SK-MEL-5 (cell line): ENCODE measurements around the gene TMEM61. TPM values are rescaled to one million over a fixed set of nuclear protein-coding genes. Genes with fewer than 3 reads are reported as not detected.

ENCODE experiments used
- DNase-seq: peaks from one replicate; pipeline ENCODE4 v3.0.0-alpha.2; 2016; ENCODE audit warnings: low read depth, low spot score
- in situ Hi-C: cut with HindIII; loops from 2 replicates; pipeline ENCODE4 v1.10.0; 2016; ENCODE audit warnings: low sequenced_read_pairs, high pct_unique_total_duplicates, low pct_unique_long_range_greater_than_20kb
- total RNA-seq: library from RNA; depleted of rRNA; stranded (reverse); fragments of >200 nt; shearing (Covaris generic); gene quantifications from 2 replicates; pipeline ENCODE4 v1.2.3, GENCODE V29; 2014

Gene TMEM61
- total RNA-seq, 1 experiment from 2014 or later = not detected

DNA sequence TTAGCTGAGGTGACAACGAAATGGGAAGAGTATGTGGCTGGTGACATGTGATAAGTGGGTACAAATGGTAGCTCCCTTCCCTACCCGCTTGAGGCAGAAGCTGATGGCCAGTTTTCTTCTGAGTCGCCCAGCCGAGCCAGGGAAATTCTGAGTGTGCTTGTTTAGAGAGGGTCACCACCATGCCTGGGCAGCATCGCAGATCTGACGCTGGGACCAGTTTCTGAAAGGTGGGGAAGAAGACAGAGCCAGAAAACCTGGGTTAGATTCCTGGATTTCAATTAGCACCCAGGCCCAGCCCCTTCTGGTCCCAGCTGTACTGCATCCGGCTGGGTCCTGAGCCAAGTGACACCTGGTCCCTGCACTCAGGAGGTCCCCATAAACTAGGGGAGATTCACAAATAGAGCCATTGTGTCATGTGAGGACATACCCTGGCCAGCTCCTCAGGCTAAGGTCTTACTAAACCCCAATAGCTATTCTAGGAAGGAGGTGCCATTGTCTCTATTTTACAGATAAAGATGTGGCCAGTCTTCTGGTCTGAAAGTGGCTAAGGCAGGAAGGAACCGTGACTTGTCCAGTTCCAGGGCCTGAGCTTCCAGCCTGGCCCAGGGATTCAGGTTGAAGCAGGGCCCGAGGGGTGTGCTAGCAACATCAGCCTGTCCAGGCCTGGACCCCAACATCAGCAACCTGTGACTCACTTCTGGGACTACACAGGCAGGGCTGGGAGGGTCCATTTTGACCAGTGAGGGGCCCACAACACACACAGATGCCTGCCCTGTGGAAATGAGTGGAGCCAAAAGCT lies 1.7 kb upstream of the TMEM61 start:
- in situ Hi-C loops = no loop called here
- DNase-seq = no peak

DNA sequence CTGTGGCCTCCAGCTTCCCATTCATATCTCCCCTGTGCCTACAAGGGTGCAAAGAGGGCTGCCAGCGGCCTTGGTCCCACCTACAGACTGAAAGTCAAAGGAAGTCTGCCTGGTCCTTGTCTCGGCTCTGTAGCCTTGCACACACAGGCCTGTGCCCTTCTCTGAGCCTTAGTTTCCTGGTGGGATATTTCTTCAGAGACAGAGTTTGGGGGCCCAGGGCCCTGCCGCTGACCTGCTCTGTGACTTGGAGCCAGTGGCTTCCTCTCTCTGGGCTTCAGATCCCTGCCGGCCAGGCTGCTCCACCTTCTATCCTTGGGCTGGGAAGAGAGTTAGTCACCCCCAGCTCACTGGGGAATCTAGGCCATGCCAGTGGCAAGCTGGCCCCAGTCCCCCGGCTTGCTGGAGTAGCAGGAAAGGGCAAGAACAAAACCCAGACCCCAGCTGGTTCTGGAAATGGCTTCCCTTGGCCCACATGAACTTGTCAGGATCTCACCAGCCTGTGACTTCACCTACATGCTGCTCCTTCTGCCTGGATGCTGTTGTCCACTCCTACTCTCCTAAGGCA lies 1.0 kb upstream of the TMEM61 start:
- no peak for DNase-seq

DNA sequence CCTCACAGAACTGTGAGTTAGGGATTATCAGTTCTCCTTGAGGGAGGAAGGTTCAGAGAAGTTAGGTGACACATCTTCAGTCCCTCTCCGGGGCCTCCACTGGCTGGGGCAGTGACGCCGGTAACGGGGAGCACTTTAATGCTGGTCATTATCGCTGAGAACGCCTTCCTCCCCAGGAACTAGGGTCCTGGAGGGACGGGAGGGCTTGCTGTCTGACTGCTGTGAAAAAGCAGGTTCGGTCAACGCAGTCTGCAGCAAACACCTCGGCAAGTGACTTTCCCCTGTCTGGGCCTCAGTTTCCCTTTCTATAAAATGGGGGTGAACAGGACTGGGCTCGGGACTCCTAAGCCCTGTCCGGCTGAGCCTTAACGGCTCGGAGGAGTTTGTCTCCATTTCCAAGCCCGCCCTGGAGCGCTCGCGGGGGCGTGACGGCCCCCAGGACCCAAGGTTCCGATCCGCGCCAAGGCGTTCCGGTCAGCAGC lies 341 bp upstream of the TMEM61 start:
- in situ Hi-C loops = no loop called here
- no peak for DNase-seq

More for the DNA sequence above, 1.0 kb upstream of the TMEM61 start:
- in situ Hi-C loops = no loop called here

DNA sequence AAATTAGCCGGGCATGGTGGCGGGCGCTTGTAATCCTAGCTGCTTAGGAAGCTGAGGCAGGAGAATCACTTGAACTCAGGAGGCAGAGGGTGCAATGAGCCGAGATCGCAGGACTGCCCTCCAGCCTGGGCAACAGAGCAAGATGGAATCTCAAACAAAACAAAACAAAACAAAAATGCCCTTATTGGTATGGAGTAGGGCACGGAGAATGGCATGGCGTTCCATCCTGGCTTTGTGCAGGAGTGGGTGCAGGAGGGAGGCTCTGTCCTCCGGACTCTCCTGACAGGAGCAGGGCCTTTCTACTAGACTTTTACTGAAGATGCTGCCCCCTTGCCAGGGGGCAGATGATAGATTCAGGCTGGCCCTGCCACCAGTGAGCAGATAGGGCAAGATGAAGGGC lies 1.0 kb downstream of the TMEM61 start:
- in situ Hi-C loops = no loop called here
- DNase-seq = no peak

DNA sequence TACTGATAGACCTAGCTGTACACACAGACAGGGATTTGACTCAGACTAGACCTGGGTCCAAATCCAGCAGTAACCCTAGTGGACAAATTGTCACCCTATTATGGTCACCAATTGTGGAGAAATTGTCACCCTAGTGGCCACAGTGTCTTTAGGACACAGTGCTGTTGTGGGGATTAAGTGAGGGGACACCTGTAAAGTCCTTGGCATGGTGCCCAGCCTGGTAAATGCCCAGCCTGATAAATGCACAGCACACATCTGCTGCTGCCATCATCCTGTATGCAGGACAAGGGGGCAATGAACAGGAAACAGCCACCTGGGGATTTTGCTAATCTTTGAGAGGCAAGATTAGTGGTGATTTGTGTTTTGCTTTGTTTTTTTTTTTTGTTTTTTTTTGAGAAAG lies 2.3 kb downstream of the TMEM61 start:
- in situ Hi-C loops = no loop called here
- no peak for DNase-seq

DNA sequence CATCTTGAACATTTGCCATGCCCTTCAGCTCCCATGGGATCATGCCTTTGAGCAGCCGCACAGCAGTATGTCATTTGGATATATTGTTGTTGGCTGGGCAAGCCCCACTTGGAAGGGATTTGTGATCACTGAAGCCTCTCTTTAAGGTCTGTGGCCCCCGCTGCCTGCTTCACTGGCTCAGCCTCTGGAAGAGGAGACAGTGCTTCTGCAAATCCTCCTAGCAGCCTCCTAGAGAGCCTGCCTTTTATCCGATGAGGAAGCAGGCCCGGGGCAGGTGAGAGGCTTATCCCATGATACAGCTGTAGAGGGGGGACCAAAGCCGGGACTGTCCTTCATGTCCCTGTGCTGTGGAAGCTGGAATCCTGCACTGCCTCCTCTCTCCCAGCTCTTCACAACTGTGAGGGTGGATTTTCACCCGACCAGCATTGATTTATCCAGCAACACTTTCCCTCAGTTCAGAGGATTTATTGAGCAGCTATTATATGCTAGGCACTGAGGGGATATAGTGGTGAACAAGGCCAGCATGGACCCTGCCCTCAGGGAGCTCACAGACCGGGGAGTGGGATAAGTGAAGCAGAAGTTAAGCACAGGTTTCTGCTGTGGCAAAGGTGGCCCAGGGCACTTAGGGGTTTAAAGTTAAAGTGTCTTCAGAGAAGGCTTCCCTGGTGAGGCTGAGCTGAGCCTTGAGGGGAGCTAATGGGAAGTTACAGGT lies 3.9 kb downstream of the TMEM61 start:
- in situ Hi-C loops = no loop called here
- no peak for DNase-seq

DNA sequence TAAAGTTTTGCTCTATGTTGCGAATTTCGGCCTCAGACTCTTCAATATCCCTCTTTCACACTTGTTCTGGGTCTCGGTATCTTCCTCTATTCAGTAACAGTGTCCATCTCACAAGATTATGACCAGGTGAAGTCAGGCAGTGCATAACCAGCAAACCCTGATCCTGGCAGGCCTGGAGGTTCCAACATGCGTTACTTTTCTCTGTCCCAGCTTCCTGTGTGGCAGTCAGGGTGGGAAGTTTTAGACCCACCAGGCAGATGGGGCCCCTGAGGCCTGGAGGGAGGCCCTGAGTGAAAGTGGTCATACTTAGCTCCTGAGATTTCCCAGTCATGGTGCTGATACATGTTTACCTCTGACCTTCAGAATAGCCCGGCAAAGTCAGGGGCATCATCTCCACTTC lies 5.1 kb downstream of the TMEM61 start:
- in situ Hi-C loops = no loop called here
- no peak for DNase-seq

DNA sequence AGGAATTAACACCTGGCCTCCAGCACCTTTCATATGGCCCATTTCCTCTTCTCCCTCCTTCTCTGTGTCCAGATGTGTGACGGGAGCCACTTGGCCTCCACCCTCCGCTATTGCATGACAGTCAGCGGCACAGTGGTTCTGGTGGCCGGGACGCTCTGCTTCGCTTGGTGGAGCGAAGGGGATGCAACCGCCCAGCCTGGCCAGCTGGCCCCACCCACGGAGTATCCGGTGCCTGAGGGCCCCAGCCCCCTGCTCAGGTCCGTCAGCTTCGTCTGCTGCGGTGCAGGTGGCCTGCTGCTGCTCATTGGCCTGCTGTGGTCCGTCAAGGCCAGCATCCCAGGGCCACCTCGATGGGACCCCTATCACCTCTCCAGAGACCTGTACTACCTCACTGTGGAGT lies 5.6 kb downstream of the TMEM61 start:
- DNase-seq = no peak
- in situ Hi-C loops = no loop called here

DNA sequence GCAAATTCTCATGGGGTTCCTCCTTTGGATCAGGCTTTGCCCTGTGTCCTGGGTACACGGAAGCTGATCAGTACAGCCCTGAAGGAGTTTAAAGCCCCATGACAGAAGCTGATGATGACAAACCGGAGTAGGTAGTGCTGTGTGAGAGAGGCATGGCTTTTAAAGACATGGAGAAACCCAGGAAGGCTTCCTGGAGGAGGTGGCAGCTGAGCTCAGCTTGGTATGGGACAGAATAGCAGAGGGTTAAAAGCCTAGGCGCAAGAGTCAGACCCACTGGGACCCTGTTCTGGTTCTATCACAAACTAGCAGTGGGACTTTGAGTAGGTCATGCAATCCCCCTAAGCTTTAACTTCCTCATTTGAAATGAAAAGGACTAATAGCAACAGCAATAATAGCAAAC lies 6.1 kb downstream of the TMEM61 start:
- in situ Hi-C loops = no loop called here

DNA sequence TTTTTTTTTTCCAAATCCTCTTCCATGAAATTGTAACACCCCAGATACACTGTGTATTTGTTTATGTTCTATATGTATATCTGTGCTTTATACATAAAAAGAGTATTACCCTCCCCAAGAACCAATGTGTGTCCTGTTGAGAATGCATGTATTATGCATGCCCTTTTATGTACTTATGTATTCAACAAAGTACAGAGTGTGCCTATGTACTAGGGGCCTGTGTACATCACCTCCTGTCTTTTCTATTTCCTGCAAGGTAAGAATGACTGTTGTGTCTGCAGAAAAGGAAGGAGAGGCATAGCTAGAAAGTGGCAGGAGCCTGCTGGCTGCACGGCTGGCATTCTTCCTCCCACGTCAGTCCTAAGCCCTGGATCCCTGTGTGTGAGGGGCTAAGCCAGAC lies 7.0 kb downstream of the TMEM61 start:
- in situ Hi-C loops = no loop called here
- no peak for DNase-seq

More for the DNA sequence above, 6.1 kb downstream of the TMEM61 start:
- DNase-seq = no peak

DNA sequence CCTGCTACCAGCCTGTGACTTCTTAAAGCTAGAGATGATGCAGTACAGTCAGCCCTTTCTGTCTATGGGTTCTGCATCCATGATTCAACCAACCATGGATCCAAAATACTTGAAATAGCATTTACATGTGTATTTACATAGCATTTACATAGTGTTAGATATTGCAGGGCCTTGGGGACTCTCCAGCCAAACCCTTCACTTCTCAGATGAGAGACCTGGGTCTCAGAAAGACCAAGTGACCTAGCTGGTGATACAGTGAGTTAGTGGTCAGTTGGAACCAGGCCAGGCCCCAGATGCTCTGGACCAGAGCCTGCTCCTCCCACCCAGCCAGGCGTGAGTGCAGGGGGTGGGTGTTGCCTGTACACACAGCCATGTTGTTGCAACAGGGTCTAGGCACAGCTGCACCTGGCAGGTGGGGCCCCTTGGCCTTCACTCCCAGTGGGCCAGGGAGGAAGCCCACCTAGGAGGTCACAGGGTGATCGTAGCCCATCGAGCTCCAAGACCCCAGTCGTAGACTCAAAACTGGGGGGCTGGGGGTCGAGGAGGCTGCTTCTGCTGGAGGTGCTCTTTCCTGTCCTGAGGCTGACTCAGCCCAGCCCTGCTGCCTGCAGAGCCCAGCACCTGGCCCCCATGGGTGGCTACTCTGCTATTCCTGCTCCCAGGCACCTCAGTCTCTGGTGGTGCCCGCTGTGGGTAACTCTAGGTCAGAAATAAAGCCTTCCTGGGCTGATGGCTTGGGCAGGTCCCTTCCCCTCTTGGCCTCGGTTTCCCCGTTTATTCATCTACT lies 7.7 kb downstream of the TMEM61 start:
- in situ Hi-C loops = no loop called here
- no peak for DNase-seq

DNA sequence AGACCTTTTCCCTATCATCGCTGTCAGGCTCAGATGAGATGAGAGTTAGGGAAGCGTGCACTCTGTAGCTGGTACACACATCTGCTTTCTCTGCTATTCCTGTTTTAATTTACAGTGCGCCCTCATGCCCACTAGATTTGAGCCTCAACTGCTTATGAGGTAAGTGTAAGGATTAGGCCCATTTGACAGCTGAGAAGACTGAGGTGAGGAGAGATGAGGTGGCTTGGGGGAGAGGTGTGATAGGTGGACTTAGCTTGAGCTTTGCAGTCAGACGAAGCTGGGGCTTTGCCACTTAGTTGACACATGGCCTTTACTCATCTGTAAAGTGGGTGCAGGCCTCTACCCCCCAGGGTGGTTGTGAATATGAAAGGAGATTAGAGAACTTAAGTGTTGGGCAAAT lies 8.5 kb downstream of the TMEM61 start:
- in situ Hi-C loops = no loop called here
- DNase-seq = no peak

DNA sequence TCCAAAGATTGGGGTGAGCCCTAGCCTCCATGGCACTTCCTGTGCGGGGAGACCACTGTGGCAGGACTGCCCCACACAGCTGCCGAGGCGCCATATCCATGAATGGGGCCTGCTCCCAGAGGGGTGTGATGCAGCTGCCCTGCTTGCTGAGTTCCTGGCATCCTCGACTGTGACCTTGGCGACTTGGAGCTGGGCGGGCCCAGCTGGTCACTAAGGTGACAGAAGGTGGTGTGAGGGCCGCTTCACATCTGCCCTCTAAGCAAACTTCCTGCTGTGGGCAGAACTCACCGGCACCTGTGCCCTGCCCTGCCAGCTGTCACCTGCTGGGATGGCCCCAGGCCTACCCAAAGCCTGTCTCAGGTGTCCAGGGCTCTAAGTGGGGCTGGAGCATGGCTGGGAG lies 9.0 kb downstream of the TMEM61 start:
- in situ Hi-C loops = no loop called here
- DNase-seq = no peak

DNA sequence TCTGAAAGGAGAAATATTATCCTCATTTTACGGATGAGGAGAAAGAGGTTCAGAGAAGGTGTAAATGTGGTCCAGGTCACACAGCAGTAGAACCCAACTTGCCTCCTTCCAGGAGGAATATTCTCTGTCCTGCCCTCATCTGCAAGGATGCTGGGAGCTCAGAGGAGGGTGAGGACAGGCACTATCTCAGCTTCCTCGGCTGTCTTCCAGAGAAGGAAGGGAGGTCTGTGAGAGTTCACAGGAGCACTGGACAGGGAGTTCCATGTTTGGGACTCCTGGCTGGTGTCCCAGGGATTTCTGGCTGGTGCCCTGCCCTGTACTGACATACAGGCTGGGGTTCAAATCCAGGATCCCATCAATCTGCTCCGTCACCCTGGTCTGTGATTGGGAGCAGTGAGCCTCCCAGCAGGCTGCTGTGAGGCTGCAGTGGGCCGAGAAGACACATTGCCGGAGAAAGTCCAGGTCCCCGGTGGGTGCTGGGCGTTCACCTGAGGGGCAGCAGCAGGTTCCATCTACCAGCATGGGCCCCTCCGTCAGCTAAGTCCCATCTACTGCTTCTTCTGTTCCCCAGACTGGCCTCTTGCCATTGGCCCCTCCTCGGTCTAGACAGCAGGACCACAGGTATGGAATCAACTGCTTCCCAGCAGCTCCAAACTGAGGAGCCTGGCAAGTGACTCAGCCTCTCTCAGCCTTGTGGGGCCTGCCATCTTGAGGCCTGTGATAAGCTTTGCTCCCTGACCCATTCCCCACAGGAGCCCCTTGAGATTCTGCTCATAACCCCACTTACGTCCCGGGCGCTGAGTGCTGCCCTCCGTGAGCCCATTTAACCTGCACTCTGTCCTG lies 9.8 kb downstream of the TMEM61 start:
- in situ Hi-C loops = no loop called here
- no peak for DNase-seq

DNA sequence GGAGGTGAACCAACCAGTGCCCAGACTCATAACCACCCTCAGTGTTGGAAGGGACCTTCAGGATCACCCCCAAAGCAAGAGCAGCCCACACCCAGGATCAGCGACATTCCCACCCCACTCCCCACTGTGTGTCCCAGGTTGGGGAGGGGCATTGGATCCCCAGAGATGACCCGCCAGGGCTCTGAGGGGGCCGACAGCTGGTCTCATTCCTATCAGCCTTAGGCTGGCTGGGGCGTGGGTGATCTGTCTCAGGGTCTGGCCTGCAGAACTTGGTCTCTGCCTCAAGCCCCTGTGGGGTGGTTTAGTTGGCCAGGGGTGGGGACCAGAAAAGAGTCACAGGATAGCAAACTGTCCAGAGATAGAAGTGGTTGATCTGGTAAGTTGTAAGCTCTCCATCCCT lies 10.5 kb downstream of the TMEM61 start:
- in situ Hi-C loops = no loop called here
- DNase-seq = no peak

DNA sequence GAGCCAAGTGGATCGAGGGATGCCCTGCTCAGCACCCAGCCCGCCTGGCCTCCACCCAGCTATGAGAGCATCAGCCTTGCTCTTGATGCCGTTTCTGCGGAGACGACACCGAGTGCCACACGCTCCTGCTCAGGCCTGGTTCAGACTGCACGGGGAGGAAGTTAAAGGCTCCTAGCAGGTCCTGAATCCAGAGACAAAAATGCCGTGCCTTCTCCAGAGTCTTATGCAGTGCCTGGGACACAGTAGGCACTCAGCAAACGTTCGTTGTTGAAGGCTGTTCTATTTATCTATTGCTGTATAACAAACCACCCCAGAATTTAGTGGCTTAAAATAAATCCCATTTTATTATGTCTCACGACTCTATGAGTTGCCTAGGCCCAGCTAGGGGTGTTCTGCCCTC lies 11.5 kb downstream of the TMEM61 start:
- in situ Hi-C loops = no loop called here
- DNase-seq = no peak

DNA sequence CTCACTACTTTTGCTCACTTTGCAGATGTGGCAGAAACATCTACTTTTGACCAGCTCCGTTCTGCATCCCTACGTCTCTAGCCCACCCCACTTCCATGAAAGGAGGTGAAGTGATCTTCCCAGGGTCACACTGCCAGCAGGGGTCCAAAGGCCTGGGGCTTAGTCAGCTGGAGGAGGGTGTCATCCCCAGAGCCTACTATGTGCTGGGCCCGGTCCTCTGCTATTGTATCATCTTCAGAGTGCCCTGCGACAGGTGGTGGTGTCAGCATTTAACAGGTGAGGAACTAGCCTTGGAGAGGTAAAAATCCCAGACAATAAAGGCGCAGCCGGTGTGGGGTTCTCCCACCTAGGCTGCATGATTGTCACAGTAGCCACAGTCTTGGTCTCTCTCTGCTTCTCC lies 12.7 kb downstream of the TMEM61 start:
- in situ Hi-C loops = no loop called here

More for the DNA sequence above, 12.7 kb downstream of the TMEM61 start:
- DNase-seq = no peak
